DMS153 treated with DMSO at 0.1 percent for 48 hours (cell line): Measurements from ENCODE around the gene ATP6V1E1.
"Not testable (repeated sequence)": the region's sequence is repeated elsewhere in the genome, so short reads cannot be mapped to it uniquely, and the experiment has no call there.

ENCODE experiments used
- DNase-seq: peaks from one replicate; lab custom pipeline; 2025; ENCODE audit not compliant: unreplicated experiment; lab: John Stamatoyannopoulos, UW

ATP6V1E1 gene

GRCh38 chr22:17583151-17583550 lies 45.4 kb downstream of the ATP6V1E1 start:
- no peak for DNase-seq

GRCh38 chr22:17581631-17582030 lies 46.9 kb downstream of the ATP6V1E1 start:
- DNase-seq = no peak

DNA sequence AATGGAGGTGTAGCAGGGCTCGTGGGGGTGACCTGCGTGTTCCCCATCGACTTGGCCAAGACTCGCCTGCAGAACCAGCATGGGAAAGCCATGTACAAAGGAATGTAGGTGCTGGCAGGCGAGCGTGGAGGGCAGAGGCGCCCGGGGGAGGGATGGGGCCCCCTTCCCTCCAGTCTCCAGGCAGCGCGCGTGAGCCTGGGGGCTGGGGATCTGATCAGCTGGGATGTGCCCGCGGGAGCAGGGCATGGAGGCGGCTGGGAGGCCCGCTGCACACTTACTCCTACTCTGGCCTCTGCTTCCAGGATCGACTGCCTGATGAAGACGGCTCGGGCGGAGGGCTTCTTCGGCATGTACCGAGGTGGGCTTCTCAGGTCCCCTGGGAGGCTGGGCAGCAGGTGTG lies 47.5 kb downstream of the ATP6V1E1 start:
- no peak for DNase-seq

DNA sequence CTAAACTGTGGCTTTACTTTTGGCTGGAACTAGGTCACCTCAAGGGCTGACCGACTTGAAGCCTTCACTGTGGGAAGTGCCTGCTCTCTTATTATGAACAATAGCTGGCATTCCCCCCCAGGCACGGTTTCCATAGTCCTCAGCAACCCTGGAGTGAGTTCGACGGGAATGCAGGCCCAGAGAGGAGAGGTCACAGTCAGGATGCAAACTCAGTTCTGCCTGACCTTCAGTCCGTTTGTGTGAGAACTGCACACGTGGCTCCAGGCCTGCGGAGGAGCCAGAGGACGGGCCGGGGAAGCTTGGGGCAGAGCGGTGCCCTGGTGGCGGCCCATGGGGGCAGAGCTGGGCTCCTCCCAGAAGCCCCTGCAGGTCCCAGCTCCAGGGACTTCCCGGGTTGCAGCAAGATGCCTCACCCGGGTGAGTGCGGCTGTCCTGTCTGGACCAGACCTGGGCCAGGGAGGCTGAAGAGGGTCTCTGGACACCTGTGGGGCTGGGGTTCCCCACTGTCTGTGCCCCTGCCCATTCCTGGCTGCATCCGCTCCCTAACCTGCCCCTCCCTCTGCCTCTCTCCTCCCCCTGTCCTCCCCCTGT lies 48.0 kb downstream of the ATP6V1E1 start:
- DNase-seq = no peak

DNA sequence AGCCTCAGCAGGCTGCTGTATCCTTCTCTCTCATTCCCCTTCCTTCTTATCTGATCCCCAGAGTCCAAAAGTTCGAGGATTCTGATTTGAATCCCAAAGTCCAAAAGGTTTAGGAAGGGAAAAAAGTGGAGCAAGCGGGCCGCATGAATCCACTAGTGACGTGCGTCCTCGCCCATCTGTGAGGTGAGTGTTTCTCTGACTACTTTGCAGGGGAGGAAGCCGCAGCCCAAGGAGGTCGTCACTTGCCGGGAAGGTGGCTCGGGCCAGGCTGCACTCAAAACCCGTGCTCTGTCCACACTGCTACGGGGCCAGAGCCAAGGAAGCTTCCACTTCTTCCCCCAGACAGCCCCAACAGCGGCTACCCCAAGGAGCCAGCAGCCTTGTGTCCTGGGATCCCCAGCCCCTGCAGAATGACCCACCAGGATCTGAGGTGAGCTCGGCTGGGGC lies 49.0 kb downstream of the ATP6V1E1 start:
- no peak for DNase-seq

GRCh38 chr22:17578136-17578754 lies 50.3 kb downstream of the ATP6V1E1 start:
- no peak for DNase-seq

GRCh38 chr22:17576470-17576869 lies 52.1 kb downstream of the ATP6V1E1 start:
- DNase-seq = no peak

DNA sequence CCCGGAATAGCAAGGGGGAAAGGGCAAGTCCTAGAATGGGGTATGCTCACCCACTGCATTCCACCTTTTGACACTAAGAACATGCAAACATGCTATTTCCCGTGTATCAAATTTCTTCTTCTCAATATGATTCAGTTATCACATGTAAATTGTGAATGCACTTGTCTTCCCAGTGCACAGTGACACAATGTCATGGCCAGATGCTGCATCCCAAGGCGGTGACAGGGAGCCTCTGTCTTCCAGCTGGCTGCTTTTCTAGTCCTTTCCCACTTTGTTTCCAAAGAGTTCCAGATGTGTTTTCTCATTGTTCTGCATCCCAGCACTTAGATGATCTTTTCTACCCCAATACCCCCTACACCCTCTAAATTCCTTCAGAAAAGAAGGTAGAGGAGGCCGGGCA lies 52.9 kb downstream of the ATP6V1E1 start:
- no peak for DNase-seq

GRCh38 chr22:17575151-17575550 lies 53.4 kb downstream of the ATP6V1E1 start:
- no peak for DNase-seq

GRCh38 chr22:17570851-17571631 lies 57.5 kb downstream of the ATP6V1E1 start:
- DNase-seq = no peak

GRCh38 chr22:17569971-17570511 lies 58.5 kb downstream of the ATP6V1E1 start:
- no peak for DNase-seq

DNA sequence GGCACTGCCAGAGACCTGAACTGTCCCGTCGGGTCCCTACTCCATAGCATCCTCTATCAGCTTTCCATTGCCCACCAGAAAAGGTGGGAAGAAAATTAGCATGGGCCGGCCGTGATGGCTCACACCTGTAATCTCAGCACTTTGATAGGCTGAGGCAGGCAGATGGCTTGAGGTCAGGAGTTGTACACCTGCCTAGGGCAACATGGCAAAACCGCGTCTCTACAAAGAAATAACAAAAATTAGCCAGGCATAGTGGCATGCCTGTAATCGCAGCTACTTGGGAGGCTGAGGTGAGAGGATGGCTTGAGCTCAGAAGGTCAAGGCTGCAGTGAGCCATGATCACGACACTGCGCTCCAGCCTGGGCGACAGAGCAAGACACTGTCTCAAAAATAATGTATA lies 61.8 kb downstream of the ATP6V1E1 start:
- DNase-seq = no peak

DNA sequence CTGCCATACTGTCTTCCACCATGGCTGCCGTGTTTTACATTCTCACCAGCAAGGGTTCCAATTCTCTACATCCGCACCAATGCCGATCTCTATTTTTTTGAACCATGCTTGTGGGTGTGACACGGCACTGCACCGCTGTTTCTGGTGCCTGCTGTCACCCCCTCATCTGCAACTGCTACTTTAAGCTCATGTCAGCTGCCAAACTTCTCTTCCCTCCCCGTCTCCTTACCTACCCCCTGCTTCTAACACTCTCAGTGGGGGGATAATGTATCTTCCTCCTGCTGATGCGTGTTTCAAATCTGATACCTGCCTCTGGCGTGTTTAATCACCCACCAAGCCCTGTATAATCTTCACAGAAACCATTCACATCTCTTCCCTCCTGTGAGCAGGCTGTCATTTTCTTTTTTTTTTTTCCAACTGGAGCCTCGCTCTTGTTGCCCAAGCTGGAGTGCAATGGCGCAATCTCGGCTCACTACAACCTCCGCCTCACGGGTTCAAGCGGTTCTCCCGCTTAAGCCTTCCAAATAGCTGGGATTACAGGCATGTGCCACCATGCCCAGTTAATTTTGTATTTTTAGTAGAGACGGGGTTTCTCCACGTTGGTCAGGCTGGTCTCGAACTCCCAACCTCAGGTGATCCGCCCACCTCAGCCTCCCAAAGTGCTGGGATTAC lies 62.4 kb downstream of the ATP6V1E1 start:
- not testable (repeated sequence) for DNase-seq

DNA sequence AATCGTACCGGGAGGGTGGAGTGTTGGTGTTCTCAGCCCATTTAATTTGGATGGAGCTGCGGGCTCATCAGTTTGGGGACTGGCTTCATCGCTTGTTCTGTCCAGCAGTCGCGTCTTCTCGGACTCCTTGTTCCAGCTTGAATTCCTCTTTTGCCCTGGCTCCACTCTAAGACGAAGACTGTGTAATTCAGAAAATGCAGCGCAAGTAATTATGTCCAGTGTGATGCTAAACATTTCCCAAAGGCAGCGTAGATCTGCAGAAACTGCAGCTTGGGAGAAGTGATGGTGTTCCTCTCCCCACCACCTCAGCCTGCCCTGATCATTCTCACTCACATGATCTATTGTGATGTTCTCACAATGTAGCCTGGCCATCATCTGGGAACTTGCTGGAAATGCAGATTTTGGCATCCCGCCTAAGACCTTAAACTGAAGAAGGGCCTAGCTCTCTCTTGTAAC lies 64.6 kb downstream of the ATP6V1E1 start:
- DNase-seq = no peak

DNA sequence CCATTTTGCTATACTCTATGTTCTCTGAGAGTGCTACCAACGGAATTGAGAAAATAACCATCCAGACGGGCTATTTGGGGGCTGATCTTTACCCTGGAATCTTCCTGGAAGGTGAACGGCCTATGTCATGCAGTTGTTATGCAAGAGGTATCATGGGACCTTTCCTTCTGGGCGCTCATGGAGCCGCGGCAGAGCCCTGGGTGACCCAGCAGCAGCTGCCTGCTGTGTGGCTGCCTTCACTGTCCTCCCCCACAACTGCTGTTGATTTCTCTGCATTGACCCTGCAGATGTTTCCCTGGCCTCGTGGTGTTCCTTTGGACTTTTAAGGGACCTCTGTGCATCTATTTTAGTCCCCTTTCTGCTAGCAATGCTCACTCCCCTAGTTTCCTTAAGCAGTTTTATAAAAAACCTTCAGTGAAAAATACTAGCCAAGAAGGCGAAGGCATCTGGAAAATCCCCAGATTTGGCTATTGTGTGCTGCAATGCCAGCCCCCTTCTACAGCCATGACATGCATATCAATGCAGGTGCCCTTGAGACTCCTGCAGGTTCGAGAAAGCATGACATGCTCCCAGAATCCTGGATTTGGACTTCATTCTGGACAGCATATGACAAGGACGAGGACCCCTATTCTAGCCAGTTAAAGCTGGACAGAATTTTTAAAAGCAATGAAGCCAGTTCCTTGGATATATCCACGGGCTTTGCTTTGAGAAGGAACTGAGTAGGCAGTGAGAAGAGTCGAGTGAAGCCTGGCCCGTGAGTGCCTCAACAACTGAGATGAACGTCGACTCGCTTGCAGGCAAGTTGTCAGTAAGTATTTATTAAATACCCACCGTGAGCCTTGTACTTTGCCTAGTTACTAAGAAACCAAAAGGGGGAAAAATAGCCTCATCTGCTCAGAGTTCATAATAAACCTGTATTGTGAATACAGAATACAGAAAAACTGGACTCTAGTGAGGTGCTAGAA lies 65.4 kb downstream of the ATP6V1E1 start, which contains the start of gene SLC25A18:
TSS of gene SLC25A18 (plus strand) at position 593 of the 965 bp plus-strand sequence. CDS start 16,447 bp downstream, outside the sequence.
- no peak for DNase-seq

- no peak for DNase-seq
Measured at GRCh38 chr22:17559188-17559587, 69.4 kb downstream of the ATP6V1E1 start.

DNA sequence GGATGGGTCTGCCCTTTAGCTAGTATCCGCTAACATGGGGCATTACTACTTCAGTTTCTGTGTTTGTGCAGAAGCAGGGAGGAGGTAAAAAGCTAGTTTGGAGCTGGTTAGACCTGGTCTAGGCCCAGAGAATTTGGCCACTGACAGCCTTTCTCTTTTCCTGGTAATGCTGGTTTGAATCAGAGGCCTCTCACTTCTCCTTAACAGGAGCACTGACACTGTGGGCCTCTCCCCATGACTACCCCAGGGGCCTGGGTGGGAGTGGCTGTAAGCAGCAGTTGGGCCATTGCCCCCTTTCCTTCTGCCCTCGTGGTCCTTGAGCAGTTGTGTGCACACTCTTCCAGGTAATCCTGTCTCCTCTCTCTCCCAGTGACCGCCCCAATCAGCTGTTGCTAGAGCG lies 73.7 kb downstream of the ATP6V1E1 start:
- DNase-seq = no peak

GRCh38 chr22:17552737-17553136 lies 75.8 kb downstream of the ATP6V1E1 start:
- DNase-seq = no peak

DNA sequence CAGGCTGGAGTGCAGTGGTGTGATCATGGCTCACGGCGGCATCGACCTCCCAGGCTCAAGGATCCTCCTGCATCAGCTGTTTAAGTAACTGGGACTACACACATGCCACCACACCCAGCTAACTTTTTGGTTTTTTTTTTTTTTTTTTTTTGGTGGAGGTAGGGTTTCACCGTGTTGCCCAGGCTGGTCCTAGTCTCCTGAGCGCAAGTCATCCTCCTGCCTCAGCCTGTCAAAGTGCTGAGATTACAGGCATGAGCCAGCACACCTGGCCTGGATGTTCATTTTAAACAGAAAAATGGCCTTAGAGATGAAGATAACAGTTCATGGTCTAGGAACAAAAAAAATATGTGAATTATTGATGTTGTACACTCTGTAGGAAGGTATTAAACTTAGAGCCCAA lies 78.9 kb downstream of the ATP6V1E1 start:
- DNase-seq = no peak

GRCh38 chr22:17549183-17549582 lies 79.4 kb downstream of the ATP6V1E1 start:
- DNase-seq = no peak
